K562 (cell line): ENCODE results near the gene P2RY6. TPM values are rescaled to one million over a fixed set of nuclear protein-coding genes. Genes with fewer than 3 reads are reported as not detected.

Experiments used
- CTBP1 ChIP-seq: fragments of 450-650 bp; IDR thresholded peaks from 2 replicates; pipeline ENCODE4 v1.6.1; 2016; ENCODE audit warnings: borderline replicate concordance
- DEAF1 ChIP-seq: fragments of 450-650 bp; formaldehyde crosslinking; IDR thresholded peaks from 2 replicates; pipeline ENCODE4 v1.4.0; 2020; ENCODE audit warnings: mild to moderate bottlenecking, moderate library complexity
- ELF2 ChIP-seq: fragments of 250-450 bp; sonication (Bioruptor Pico); IDR thresholded peaks from 2 replicates; pipeline ENCODE4 v1.5.0; 2021; ENCODE audit warnings: mild to moderate bottlenecking
- FOSL1 ChIP-seq: fragments of 200-800 bp; sonication (Bioruptor generic); conservative IDR thresholded peaks from 2 replicates; pipeline ENCODE4 v1.6.1; 2016; ENCODE audit warnings: missing genetic modification characterization, missing compliant biosample characterization
- IRF1 ChIP-seq: sonication (generic); formaldehyde crosslinking; IDR thresholded peaks from 2 replicates; pipeline ENCODE4 v1.8.0; 2022; ENCODE audit warnings: missing genetic modification reagents, mild to moderate bottlenecking, borderline replicate concordance
- MAX ChIP-seq: sonication (generic); formaldehyde crosslinking; IDR thresholded peaks from 2 replicates; pipeline ENCODE4 v1.9.0; 2022; ENCODE audit warnings: mild to moderate bottlenecking, missing genetic modification reagents
- MAZ ChIP-seq, 2 experiments: fragments of 450-650 bp in 1 of 2; sonication (generic) in 1 of 2; formaldehyde crosslinking; IDR thresholded peaks in 1 of 2; conservative IDR thresholded peaks in 1 of 2; 2 replicates each; pipeline versions ENCODE4 v1.4.0 to v1.5.0; 2020; ENCODE audit warnings: mild to moderate bottlenecking in 1 of 2, missing genetic modification reagents in 1 of 2
- MYBL2 ChIP-seq, 2 experiments: fragments of 450-650 bp in 1 of 2; sonication (generic) in 1 of 2; formaldehyde crosslinking in 1 of 2; IDR thresholded peaks; 2 replicates each; pipeline versions ENCODE4 v1.6.1 to v1.8.1; 2017 to 2022; ENCODE audit warnings: borderline replicate concordance in 1 of 2, inconsistent platforms in 1 of 2, low read depth in 1 of 2, mild to moderate bottlenecking in 1 of 2, missing genetic modification reagents in 1 of 2, moderate library complexity in 1 of 2
- RREB1 ChIP-seq: fragments of 250-450 bp; sonication (Bioruptor Pico); IDR thresholded peaks from 2 replicates; pipeline ENCODE4 v1.4.0; 2020
- SMARCA4 ChIP-seq: fragments of 450-650 bp; IDR thresholded peaks from 2 replicates; pipeline ENCODE4 v1.6.1; 2016
- SMARCC2 ChIP-seq: fragments of 450-650 bp; IDR thresholded peaks from 2 replicates; pipeline ENCODE4 v1.6.1; 2017; ENCODE audit warnings: antibody characterized with exemption, moderate library complexity, mild to moderate bottlenecking, low read depth
- SPI1 ChIP-seq: IDR thresholded peaks from 2 replicates; pipeline ENCODE4 v1.6.1; 2011; ENCODE audit warnings: low read depth, low read length, control low read depth, borderline replicate concordance
- TEAD1 ChIP-seq, 2 experiments: fragments of 450-650 bp in 1 of 2; sonication (generic) in 1 of 2; formaldehyde crosslinking; IDR thresholded peaks; 2 replicates each; pipeline versions ENCODE4 v1.4.0 to v1.8.0; 2020 to 2022; ENCODE audit warnings: mild to moderate bottlenecking in 2 of 2, missing genetic modification reagents in 1 of 2
- ZNF23 ChIP-seq: fragments of 250-450 bp; sonication (Bioruptor Pico); IDR thresholded peaks from 2 replicates; pipeline ENCODE4 v1.4.0; 2020; ENCODE audit warnings: mild to moderate bottlenecking
- ZNF77 ChIP-seq: fragments of 250-450 bp; sonication (Bioruptor Pico); IDR thresholded peaks from 2 replicates; pipeline ENCODE4 v1.5.0; 2020
- polyA plus RNA-seq, 8 experiments: library from polyadenylated mRNA; depleted of rRNA in 4 of 8; stranded (reverse) in 5 of 8; unstranded in 3 of 8; fragments of >200 nt; fragmentation: Nextera tagmentation in 2 of 8; fragmentation: Illumina TruSeq in 1 of 8; extraction: Ambion mirVana in 2 of 8; extraction: Trizol in 1 of 8; gene quantifications; 2 replicates each; pipeline versions ENCODE4 v1.2.1 to v1.2.3, GENCODE V29; 2011 to 2014; ENCODE audit warnings: inconsistent platforms in 1 of 8, missing spikeins in 1 of 8
- total RNA-seq, 7 experiments: library from RNA; depleted of rRNA in 6 of 7; stranded (reverse); fragments of >200 nt in 6 of 7; fragmentation: Illumina TruSeq in 2 of 7; extraction: Trizol in 2 of 7; gene quantifications; 2 replicates each; pipeline versions ENCODE4 v1.2.1 to v1.2.3, GENCODE V29; 2011 to 2021; ENCODE audit warnings: low replicate concordance in 1 of 7

Gene P2RY6
- total and polyA plus RNA-seq, 9 of the 15 experiments (the other 6 are each of a cell fraction or from before 2014, with no cell fraction given), result not detected

GRCh38 chr11:73242251-73243092 is 29.7 kb upstream of the P2RY6 start (continued):
- TF ChIP-seq DEAF1 (peak; percentile 28; the same call in 1 of the 2 replicates), SPI1 (peak; percentile 8; the same call in 1 of the 2 replicates), RREB1 (CRISPR knock-in tag) (no peak), CTBP1 (peak; percentile 63; the same call in 1 of the 2 replicates), SMARCA4 (peak; percentile 48; the same call in 1 of the 2 replicates), ZNF23 (CRISPR knock-in tag) (no peak), SMARCC2 (no peak), MYBL2 (IDR thresholded peaks at IDR 0.05; ENCODE audit: low read depth) (no peak), MYBL2 (CRISPR knock-in tag; IDR thresholded peaks at IDR 0.05; ENCODE audit: borderline replicate concordance) (no peak), MAX (0 out of 2 replicates have a peak, but pooled peaks have one; percentile 20), MAZ (CRISPR knock-in tag; conservative IDR thresholded peaks at IDR 0.05 in 1 of 2, IDR thresholded peaks at IDR 0.05 in 1 of 2) (peak in 1 of 2 experiments; percentile 60; a peak in 2 of 4 replicates), ZNF77 (CRISPR knock-in tag) (no peak), IRF1 (no peak), TEAD1 (CRISPR knock-in tag; IDR thresholded peaks at IDR 0.05) (0 out of 4 replicates have a peak, but pooled peaks of 1 of the 2 experiments have one; percentile 36), FOSL1 (tag) (0 out of 2 replicates have a peak, but pooled peaks have one; percentile 17), ELF2 (CRISPR knock-in tag) (peak; percentile 61; the same call in 1 of the 2 replicates)
